Peyer's patch (tissue), 4 donors: ENCODE measurements around the gene KIAA2012.

Source experiments
- POLR2A ChIP-seq, 2 donors: fragments of 450-650 bp; IDR thresholded peaks; one replicate each; pipeline ENCODE4 v1.5.1; 2017; ENCODE audit warnings: antibody characterized with exemption in 2 of 2, mild to moderate bottlenecking in 2 of 2, moderate library complexity in 2 of 2
- TF ChIP-seq, protein P1 (sequence below), 6 experiments: fragments of 450-650 bp in 4 of 6; fragments of 200-600 bp in 2 of 6; sonication (generic) in 1 of 6; IDR thresholded peaks; one replicate each; pipeline ENCODE4 v1.5.1; 2017 to 2019; ENCODE audit warnings: antibody characterized with exemption in 6 of 6, mild to moderate bottlenecking in 3 of 6, moderate library complexity in 1 of 6

DNA sequence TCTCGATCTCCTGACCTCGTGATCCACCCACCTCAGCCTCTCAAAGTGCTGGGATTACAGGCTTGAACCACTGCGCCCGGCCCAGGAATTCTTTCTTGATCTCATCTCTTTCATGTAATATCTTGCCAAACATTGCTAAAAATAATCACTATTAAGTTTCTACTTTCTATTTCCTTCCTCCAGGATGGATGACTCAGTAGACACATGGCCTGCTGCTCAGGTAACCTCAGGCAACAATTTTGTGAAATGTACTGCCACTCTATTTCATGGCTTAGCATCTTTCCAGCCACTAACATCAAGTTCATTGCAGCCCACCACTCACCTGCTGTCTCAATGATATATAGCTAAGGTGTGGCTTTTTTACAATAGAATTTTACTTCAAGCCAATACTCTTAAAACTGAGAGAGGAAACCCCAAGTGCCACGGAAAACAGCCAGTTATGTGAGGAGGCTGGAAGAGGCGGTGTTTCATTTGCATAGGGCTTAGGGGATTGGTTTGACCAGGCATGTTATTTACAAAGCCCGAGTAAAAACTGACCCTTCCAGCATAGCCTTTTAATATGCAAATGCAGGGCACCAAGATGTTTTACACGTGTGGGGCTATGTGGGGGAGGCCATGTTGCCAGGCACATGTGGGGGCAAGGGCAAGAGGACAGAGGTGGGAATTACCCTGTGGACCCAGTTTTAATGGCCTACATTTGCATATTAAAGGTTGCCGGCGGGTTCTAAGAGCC lies 176.6 kb downstream of the KIAA2012 start:
- TF ChIP-seq, protein P1, sequence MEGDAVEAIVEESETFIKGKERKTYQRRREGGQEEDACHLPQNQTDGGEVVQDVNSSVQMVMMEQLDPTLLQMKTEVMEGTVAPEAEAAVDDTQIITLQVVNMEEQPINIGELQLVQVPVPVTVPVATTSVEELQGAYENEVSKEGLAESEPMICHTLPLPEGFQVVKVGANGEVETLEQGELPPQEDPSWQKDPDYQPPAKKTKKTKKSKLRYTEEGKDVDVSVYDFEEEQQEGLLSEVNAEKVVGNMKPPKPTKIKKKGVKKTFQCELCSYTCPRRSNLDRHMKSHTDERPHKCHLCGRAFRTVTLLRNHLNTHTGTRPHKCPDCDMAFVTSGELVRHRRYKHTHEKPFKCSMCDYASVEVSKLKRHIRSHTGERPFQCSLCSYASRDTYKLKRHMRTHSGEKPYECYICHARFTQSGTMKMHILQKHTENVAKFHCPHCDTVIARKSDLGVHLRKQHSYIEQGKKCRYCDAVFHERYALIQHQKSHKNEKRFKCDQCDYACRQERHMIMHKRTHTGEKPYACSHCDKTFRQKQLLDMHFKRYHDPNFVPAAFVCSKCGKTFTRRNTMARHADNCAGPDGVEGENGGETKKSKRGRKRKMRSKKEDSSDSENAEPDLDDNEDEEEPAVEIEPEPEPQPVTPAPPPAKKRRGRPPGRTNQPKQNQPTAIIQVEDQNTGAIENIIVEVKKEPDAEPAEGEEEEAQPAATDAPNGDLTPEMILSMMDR (IDR thresholded peaks at IDR 0.05), result no peak
- no peak for TF ChIP-seq POLR2A (IDR thresholded peaks at IDR 0.05)
